ENCODE measurements around the gene NUP214. TPM values are rescaled to one million over a fixed set of nuclear protein-coding genes. Genes with fewer than 3 reads are reported as not detected.

The NUP214 gene
- total RNA-seq, 1 experiment from 2014 or later, result 10.8 TPM

- H3K4me1 ChIP-seq (replicated peaks), result peaks cover 11% of the 10 kb centered on the region
- H3K4me3 ChIP-seq, result no peak overlapping the region
- H3K36me3 ChIP-seq, result no peaks in the 10 kb centered on the region
- H3K9me3 ChIP-seq (replicated peaks), result no peaks in the 10 kb centered on the region
- no peak overlapping the region for H3K27ac ChIP-seq
- peaks cover 60% of the 10 kb centered on the region for H3K27me3 ChIP-seq (replicated peaks)
- DNase-seq (ENCODE audit: low read depth in 1 of 2, low spot score in 2 of 2), result no peak
These were observed 154.6 kb downstream of the NUP214 start for GRCh38 chr9:131279863-131280570.

- H3K4me1 ChIP-seq (replicated peaks), result peaks cover 11% of the 10 kb centered on the region
- H3K9me3 ChIP-seq (replicated peaks), result no peaks in the 10 kb centered on the region
- no peak for DNase-seq (ENCODE audit: low read depth in 1 of 2, low spot score in 2 of 2)
- peaks cover 55% of the 10 kb centered on the region for H3K27me3 ChIP-seq (replicated peaks)
- H3K4me3 ChIP-seq, result no peak overlapping the region
- no peak overlapping the region for H3K27ac ChIP-seq
- H3K36me3 ChIP-seq, result no peaks in the 10 kb centered on the region
These were observed 155.3 kb downstream of the NUP214 start for GRCh38 chr9:131280660-131281059.

- H3K4me1 ChIP-seq (replicated peaks), result peaks cover 11% of the 10 kb centered on the region
- H3K9me3 ChIP-seq (replicated peaks), result no peaks in the 10 kb centered on the region
- no peaks in the 10 kb centered on the region for H3K36me3 ChIP-seq
- H3K4me3 ChIP-seq, result no peak overlapping the region
- H3K27me3 ChIP-seq (replicated peaks), result peaks cover 49% of the 10 kb centered on the region
- no peak overlapping the region for H3K27ac ChIP-seq
- no peak for DNase-seq (ENCODE audit: low read depth in 1 of 2, low spot score in 2 of 2)
These were observed 156.0 kb downstream of the NUP214 start for GRCh38 chr9:131281119-131281965.

GRCh38 chr9:131282175-131282574, 156.8 kb downstream of the NUP214 start:
- no peaks in the 10 kb centered on the region for H3K9me3 ChIP-seq (replicated peaks)
- H3K4me3 ChIP-seq, result no peak overlapping the region
- H3K36me3 ChIP-seq, result no peaks in the 10 kb centered on the region
- no peak for DNase-seq (ENCODE audit: low read depth in 1 of 2, low spot score in 2 of 2)
- H3K27ac ChIP-seq, result no peak overlapping the region
- H3K27me3 ChIP-seq (replicated peaks), result peaks cover 42% of the 10 kb centered on the region
- H3K4me1 ChIP-seq (replicated peaks), result peaks cover 3% of the 10 kb centered on the region

GRCh38 chr9:131282688-131283422, 157.5 kb downstream of the NUP214 start:
- Histone ChIP-seq H3K4me1 (replicated peaks) (no peaks in the 10 kb centered on the region), H3K4me3 (no peak overlapping the region), H3K36me3 (no peaks in the 10 kb centered on the region), H3K27me3 (replicated peaks) (peaks cover 38% of the 10 kb centered on the region), H3K27ac (no peak overlapping the region), H3K9me3 (replicated peaks) (no peaks in the 10 kb centered on the region)
- DNase-seq (ENCODE audit: low read depth in 1 of 2, low spot score in 2 of 2), result no peak

Other genes with a start within 250 kb of the NUP214 start
- not detected in 2 replicates for gene QRFP, start 228.8 kb upstream of the NUP214 start, total RNA-seq (2014; rRNA removed; shearing (Covaris generic))
- 0.08 TPM in 1 of 2 replicates, not detected in the other for gene FIBCD1, start 186.3 kb upstream of the NUP214 start, total RNA-seq (2014; rRNA removed; shearing (Covaris generic))
- gene LAMC3, start 116.4 kb upstream of the NUP214 start, total RNA-seq (2014; rRNA removed; shearing (Covaris generic)), result not detected in 2 replicates
- gene AIF1L, start 29.1 kb upstream of the NUP214 start, total RNA-seq (2014; rRNA removed; shearing (Covaris generic)), result 0.19 and 0.61 TPM in 2 replicates
- 0.03 TPM in 1 of 2 replicates, not detected in the other for gene FAM78A, start 150.9 kb downstream of the NUP214 start, total RNA-seq (2014; rRNA removed; shearing (Covaris generic))
- gene PLPP7, start 164.1 kb downstream of the NUP214 start, total RNA-seq (2014; rRNA removed; shearing (Covaris generic)), result 0.08 TPM in 1 of 2 replicates, not detected in the other

All from SJSA1 (cell line).